NCI-H2107 (cell line): ENCODE measurements around the gene INPP5D.

Source experiments
- DNase-seq: peaks from one replicate; lab custom pipeline; 2025; lab: John Stamatoyannopoulos, UW

Gene INPP5D

DNA sequence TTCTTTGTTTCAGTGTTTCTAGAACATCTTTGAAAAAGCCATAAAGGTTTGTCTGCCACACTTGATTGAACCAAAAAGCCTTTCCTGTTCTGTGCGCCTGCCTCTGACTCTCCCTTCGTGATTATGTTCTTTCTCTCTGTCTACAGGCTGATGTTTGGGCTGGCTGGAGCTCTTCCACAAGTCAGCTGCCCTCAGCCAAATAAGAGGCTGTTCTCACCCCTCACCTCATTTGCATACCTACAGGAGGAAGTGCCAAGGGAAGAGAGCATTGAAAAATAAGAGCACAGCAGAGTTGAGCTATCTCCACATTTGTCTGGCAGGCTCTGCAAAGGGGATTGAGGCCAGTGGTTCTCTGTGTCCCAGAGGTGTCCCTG is 15.8 kb downstream of the INPP5D start:
- no peak for DNase-seq

DNA sequence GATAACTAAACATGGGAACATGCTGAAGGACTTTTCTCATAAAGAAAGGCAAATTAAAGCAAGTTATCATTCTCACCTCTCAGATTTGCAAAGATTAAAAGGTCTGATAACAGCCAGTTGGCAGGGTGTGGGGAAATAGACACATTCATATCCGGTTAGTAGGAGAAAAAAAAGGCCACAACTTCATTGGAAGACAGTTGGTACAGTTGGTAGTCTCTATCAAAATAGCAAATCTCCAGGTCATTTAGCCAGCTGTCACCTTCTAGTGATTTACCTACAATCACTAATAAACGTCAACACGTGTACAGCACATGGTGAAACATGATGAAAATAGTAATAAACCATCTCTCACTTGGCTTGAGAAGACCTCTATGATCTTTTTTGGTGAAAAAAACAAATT is 16.6 kb downstream of the INPP5D start:
- DNase-seq = no peak

DNA sequence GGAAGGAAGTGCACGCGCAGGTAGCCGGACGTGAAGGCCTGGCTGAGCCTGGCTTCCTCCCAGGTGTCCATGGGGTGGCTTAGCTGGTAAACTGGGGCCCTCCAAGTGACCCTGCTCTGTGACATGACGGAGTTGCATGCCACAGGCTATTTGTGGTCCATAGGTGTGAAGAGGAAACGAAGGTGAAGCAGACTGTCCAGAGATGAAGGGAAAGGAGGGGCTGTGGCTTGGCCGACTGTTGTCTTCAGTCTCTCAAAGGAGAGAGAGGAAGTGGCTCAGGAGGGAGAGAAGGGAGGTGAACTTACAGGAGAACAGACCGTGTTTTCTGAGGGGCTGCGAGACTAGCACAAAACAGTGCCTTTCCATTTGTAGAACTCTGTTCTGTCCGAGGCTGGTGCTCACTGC is 19.3 kb downstream of the INPP5D start:
- DNase-seq = no peak

DNA sequence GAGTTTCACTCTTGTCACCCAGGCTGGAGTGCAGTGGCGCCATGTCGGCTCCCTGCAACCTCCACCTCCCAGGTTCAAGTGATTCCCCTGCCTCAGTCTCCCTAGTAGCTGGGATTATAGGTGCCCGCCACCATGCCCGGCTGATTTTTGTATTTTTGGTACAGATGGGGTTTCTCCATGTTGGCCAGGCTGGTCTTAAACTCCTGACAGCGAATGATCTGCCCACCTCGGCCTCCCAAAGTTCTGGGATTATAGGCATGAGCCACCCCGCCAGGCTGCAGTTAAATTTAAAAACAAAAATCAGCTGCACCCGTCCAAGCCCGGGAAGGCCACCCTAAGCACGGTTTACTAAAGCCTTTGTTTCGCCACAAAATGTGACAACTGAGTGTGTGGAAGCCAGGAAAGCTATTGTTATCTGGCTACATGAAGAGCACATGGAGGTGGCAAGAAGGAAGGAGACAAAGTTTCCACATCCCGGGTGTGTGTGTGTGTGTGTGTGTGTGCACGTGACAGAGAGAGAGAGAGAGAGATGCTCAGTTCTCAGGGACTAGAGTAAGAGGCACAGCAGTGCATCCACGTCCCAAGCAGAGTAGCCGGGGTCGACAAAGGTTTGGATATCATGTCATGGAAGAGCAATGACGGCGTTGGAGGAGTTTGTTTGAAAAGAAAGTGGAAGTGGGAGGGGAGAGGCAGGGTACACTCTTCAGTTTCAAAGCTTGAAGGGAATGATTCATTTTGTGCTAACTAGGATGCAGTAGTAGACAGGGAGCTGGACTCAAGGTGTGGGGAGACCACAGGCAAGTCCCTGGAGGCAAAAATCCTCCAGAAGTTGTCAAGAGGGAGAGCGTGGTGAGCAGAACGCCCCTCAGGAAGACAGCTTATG is 20.1 kb downstream of the INPP5D start:
- DNase-seq = no peak

DNA sequence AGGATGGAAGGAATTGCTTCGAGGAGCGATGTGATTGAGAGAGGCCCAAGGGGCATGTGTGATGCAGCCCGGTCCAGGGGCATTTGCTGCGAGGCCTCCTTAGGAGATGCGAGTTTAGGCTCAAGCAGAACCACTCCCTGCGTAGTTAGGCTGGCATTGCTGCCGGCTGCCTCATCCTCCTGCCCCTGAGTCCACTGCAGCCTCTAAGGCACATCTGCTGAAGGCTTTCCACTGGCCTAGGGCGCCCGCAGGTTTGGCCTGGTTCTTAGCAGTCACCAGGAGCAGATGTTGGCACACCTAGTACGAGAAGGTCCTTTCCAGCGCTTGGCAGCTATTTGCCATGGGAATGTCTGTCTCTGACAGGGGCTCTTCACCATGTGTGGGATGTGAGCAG is 20.7 kb downstream of the INPP5D start:
- no peak for DNase-seq

DNA sequence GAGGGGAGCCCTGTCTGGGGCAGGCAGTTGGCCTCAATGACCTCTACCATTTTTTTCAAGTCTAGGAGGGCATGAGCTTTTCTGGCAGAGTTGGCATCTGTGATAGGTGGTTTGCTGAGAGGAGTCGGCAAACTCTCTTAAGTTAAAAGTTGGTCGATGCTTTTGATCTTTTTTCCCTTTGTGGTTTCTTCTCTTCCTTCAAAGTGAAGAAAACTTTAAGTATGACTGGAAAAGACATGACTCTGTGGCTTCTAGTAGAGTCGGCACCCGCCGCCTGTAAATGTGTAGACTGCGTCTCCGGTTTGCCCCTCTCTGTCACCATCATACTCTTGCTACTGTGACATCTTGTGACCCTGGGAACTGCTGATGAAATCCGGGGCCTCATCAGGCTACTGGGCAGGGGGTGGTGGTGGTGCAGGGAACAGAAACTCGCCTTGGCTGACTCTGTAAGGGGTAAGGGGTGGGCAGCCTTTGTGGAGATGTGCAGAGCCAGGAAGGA is 21.1 kb downstream of the INPP5D start:
- no peak for DNase-seq

DNA sequence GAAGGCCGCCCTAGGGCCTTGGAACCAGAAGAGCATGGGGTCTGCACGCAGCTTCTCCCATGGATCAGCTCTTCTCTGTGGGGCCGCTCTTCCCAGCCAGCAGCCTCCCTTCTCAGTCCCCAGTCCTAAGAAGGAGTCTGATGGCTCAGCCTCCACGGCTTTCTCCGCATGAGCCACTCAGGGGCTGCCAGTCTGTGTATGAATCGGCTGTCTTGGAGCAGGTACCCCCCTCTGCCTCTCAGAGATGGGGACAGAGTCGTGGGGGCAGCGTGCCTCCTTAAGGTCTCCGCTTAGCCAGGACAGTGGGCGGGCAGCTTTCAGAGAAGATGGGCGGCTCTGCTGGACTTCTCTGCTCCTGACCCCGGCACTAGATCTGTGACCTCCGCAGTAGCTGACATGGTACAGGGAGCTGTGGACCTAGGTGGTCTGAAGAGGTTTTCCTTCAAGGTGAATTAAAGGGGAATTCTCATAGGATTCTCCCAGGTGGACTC is 21.6 kb downstream of the INPP5D start:
- DNase-seq = no peak

DNA sequence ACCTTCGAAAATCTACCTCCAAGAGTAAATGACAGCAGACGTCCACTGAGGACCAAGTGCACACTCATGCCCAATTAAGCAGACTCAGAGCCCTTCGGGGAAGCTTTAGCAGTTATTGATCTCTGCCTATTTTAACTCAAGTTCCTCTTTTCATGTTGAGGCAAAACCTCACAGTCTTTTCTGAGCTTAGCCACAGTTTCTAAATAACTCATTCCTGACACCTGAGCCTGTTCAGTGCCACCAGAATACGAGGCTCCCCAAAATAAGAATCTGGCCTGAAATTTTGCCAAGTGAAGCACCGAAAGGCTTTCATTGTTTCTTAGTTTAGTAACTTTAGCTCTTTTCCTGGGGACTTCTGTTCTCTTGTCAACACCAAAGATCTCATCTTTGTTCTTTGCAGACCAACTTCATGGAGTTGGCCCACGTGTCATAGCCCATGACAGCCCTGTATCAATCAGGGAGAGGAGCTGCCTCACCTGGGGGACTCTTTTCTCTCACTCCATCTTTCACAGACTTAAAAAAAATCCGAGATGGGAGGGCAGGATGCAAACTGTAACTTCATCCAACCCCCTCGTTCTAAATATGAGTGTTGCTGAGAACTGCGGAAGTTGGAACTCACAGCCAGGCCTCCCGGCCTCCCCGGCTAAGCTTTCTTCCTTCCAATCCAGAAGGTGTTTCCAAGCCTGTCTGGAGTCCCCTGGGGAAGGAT is 22.2 kb downstream of the INPP5D start:
- DNase-seq = no peak

DNA sequence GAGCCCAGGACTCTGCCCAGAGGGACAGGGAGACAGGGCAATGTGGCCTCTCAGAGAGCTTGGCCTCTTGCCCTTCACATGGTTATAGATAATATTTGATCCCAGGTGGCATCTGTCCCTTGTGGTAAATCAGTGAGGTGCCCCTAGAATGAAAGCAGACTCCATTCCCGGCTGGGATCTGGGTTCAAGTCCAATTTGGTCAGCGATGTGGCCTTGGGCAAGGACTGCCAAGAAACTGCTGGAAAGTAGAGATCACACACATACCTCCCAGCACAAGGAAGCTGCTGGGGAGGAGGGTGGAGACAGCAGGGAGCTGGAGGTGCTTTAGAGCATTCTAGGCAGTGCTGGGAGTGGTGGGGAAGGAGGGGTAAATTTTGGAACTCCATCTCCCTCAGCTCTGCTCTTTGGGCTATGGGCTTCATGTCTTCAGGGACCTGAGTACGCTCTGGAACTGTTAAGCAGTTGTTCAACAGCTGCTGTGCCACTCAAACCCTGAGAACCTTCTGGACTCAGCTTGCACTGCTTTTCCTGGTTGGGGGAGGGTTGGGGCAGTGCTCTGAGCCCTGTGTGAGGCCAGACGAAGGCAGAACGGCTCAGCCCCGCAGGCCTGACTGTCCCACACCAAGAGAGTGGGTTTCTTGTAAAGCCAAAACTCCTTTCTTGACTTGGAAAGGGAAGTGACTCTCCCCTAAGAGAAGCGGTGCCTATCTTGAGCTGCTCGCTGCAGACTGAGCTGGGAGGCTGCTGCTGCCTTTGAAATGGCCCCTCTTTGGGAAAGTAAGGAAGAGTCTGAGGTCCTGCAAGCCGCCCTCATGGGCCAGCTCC is 23.0 kb downstream of the INPP5D start:
- no peak for DNase-seq

DNA sequence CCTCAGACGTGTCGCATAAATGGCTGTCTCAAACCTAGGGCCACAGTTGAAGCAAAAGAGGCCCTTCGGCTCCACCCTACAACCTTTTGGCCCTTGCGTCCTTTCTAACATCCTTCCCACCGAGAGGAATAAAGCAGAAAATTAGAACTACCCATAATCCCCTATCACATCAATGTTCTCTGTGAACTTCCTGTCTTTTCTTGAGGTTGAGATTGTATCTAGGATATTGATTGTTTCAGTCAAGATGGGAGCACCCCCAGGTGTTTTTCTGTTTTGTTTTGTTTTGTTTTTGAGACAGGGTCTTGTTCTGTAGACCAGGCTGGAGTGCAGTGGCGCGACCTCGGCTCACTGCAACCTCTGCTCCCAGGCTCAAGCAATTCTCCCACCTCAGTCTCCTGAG is 23.6 kb downstream of the INPP5D start:
- DNase-seq = no peak

DNA sequence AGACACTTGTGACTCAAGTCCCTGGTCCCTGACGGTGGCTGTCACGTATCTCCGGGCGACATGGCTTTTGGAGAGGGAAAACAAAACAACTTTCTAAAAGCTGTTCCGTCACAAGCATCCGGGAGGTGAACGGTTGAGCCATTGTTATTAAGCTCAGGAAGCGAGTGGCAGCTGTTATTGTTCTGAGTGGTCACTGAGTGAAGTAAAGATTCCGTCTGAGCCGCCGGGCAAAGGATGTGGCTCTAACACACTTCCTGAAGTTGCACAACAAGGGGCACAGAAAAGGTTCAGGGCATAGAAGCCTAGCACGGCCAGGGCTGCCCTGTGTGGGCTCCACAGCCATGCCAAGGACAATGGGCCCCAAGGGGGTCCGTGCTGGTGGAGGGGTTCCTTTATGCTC is 24.3 kb downstream of the INPP5D start:
- no peak for DNase-seq

DNA sequence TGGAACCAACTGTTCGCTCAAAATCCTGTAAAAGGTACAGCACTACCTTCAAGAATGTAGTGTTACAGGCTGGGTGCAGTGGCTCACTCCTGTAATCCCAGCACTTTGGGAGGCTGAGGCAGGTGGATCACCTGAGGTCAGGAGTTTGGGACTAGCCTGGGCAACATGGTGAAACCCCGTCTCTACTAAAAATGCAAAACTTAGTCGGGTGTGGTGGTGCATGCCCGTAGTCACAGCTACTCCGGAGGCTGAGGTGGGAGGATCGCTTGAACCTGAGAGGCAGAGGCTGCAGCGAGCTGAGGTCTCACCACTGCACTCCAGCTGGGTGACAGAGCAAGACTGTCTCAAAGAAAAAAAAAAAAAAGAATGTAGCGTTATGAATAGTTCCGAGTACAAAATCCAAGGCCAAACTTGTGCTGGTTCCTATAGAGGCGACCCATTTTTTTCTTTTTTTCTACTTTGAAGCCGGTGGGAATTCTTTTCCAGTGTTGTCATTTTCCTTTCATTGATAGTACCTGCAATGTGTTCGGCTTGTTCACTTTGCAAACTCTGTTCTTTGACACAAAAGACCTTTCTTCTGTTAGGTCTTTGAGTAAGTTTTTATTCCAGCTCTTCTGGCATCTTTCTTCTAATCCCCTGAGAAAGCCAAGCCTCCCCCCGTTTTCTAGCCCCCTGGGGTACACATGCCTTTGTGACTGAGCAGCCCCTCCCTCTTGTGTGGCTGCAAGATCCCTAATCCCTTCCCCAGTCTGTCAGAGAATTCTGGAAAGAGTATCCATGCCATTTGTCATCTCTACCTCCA is 25.1 kb downstream of the INPP5D start:
- no peak for DNase-seq

DNA sequence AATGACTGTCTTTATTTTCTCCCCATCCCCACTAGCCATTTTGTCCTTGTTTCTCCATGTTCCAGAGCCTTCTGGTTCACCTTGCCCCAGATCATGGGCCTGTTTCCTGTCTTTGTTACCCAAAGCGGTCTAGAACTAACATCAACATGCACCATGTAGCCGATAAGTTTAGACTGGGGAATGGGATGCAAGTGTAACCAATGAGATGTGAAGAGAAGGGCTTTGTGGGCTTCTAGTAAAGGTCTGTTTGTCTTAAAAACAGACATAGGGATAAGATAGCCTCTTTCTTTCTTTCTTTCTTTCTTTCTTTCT is 25.7 kb downstream of the INPP5D start:
- no peak for DNase-seq

DNA sequence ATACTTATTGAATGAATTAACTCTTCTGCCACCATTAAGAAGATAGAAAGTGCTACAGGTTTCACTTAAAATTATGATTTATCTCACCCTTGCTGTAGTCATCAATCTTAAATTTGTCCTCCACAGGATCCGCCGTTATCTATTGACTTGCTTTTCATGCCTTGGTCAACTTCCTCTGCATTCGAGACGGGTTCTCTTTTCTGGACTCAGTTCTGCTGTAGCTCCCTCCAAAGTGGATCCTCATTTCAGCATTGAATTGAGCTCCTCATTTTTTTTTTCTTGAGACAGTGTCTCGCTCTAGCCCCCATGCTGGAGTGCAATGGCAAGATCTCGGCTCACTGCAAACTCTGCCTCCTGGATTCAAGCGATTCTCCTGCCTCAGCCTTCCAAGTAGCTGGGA is 27.6 kb downstream of the INPP5D start:
- no peak for DNase-seq

DNA sequence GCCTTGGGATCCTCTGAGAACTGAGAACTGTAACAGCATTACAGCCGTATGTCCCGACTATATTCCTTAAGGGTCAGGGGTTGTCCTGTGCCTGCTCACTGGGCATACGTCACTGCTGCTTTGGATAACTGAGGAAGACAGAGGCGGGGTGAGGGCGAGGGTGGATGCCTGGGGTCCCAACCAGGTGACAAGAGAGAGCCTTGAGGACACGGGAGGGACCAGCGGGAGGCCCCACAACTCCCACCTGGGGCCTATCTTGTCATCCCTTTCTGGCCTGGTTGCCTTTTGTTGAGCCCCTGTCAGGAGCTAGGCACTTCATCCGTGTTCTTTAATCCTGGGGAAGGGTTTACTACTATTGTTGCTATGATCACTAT is 28.8 kb downstream of the INPP5D start:
- no peak for DNase-seq

DNA sequence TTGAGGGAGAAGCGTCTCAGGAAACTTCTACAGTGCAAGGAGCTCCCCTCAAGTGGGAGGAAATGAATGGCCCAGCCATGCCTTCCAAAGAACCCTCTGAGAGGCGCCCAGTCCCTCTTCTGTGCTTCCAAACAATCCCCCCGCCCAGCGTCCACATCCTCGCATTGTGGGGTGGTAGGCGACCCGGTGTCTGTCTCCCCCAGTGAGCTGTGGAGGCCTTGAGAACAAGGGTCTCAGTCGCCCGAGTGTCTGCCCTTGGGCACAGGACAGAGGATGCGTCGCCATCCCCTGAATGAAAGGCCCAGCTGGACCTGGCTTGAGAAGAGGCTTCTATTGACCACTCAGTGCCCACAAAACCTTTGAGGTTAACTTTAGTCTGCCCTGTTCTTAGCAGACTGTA is 29.7 kb downstream of the INPP5D start:
- DNase-seq = no peak

DNA sequence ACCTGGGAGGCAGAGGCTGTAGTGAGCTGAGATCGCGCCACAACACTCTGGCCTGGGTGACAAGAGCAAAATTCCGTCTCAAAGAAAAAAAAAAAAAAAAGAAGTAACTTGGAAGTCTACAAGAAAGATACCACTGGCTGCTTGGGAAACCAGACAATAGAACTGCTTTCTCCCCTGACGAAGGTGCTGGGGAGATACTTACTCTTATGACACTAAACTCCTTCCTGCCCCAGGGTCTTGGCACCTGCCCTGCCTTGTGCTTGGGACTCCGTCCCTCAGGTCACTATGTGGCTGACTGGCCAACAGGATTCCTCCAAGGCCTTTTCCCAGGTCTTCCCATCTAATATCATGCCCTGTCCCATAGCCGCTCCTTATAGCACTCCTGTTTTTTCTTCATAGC is 30.7 kb downstream of the INPP5D start:
- no peak for DNase-seq

DNA sequence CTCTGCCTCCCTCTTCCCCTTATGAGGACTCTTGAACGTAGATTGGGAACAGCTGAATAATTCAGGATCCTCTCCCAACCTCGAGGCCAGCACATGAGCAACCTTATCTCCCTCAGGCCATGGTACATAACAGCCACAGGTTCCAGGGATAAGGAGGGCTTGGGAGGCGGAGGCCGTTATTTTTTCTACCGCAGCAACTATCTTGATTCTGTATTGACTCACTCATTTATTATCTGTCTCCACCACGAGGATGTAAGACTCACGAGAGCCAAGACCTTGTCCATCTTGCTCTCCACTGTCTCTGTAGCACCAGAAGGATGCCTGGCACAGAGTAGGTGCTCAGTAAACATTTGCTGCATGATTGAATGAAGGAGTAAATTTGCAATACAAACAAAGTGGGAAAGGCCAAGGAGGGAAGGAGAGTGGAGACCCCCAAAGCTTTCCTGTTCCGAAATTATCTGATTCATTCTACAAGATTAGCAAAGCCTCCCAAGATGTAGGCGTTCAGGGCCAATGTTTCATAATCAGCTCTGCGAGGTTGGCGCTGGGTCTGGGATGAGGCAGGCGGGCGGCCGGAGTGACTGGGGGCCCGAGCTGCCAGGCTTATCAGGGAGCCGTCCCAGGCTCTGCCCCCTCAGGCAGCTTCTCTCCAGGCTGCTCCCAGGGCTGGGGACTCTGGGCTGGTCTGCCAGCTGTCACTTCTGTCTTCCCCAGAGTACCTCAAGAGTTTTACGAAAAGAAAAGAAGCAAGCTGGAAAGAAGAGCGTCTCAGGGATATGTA is 31.6 kb downstream of the INPP5D start:
- DNase-seq = no peak

DNA sequence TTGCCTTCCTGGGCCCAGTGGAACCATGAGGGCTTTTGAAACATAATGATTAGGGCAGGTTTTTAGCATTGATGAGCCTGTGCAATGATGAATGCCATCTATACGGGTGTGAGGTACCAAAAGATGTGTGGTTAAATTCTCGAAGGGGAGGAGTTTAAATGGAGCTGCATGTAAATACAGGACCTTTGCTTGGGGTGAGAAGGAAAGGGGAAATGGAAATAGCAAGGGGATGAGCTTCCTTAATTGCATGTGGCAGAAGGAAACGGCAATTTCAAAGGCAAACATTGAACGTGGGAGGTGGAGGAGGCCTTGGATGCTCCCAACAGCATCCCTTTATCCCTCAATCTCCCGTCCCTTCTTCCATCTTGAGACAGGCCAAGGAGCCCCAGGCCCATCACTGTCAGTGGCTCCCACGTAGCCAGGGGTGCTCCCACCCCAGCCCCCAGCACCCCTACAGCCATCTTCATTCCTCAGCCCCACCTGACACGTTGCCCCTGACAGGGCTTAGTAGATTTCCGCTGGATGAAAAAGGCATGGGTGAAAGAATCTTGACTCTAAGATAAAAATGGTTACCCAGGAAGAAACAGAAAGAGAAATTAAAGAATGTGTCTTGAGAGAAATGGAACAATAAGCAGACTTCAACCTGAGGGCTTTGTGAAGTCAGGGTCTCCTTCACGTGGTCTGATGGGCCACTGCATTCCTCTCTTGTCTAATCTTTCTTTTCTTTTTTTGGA is 32.5 kb downstream of the INPP5D start:
- no peak for DNase-seq

DNA sequence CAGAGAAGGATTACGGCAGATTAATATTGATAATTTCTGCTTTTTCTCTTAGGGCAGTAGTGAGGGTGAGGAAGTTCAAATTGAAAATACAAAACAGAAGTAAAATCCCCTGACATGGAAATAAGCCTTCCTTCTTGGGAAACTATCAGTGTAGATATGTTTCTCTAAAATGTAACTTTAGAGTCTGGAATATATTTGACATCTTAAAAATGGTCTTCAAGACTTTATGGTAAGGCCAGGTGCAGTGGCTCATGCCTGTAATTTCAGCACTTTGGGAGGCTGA is 33.0 kb downstream of the INPP5D start:
- DNase-seq = no peak

DNA sequence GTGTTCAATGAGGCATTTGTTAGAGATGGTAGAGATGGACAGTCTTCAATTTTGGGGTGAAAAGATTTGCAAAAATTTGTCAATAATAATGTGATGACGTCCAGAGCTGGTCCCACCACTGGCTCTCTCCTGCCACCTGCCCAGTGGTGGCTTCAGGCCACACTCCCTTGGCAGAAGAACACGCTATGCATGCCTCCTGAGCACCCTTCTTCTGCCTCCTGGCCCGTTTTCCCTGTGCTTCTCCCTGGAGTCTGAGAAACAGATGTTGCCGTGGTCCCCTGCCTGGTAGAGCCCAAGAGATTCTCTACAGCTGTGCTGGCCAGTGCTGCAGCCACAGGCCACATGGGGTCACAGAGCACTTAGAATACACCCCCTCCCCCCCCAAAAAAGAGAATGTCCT is 33.6 kb downstream of the INPP5D start:
- DNase-seq = no peak
